Measurements from ENCODE around the gene VLDLR. TPM values are rescaled to one million over a fixed set of nuclear protein-coding genes. Genes with fewer than 3 reads are reported as not detected.

VLDLR gene
- polyA plus RNA-seq, 1 donor (not counting 4 experiments of a cell fraction or from before 2014, with no cell fraction given): 7.0 TPM

- H3K9ac ChIP-seq (ENCODE audit: control insufficient read depth, extremely low read depth, insufficient read depth, low read length): no peak overlapping the region
- FAIRE-seq (no peak), DNase-seq (ENCODE audit: low read depth, low spot score) (no peak)
- H3K27ac ChIP-seq (ENCODE audit: control insufficient read depth, insufficient read depth, low read length): no peak overlapping the region
- dilution Hi-C loops (cut with MboI; ENCODE audit: extremely low pct_ligation_motif_present, low sequenced_read_pairs): no loop called here
- no peaks in the 10 kb centered on the region for H3K4me1 ChIP-seq (ENCODE audit: control insufficient read depth, extremely low read depth, insufficient read depth, low read length)
- H2AFZ ChIP-seq (ENCODE audit: control insufficient read depth, low read length): no peak overlapping the region
- peaks cover 6% of the 10 kb centered on the region for H3K9me3 ChIP-seq (ENCODE audit: control insufficient read depth, low read depth, low read length)
- TF ChIP-seq EZH2 (IDR thresholded peaks at IDR 0.05; ENCODE audit: low read length): no peak
- TF ChIP-seq, protein P1, sequence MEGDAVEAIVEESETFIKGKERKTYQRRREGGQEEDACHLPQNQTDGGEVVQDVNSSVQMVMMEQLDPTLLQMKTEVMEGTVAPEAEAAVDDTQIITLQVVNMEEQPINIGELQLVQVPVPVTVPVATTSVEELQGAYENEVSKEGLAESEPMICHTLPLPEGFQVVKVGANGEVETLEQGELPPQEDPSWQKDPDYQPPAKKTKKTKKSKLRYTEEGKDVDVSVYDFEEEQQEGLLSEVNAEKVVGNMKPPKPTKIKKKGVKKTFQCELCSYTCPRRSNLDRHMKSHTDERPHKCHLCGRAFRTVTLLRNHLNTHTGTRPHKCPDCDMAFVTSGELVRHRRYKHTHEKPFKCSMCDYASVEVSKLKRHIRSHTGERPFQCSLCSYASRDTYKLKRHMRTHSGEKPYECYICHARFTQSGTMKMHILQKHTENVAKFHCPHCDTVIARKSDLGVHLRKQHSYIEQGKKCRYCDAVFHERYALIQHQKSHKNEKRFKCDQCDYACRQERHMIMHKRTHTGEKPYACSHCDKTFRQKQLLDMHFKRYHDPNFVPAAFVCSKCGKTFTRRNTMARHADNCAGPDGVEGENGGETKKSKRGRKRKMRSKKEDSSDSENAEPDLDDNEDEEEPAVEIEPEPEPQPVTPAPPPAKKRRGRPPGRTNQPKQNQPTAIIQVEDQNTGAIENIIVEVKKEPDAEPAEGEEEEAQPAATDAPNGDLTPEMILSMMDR (optimal IDR thresholded peaks at IDR 0.05 in 1 of 3, IDR thresholded peaks at IDR 0.05 in 1 of 3, conservative IDR thresholded peaks at IDR 0.05 in 1 of 3; ENCODE audit: extremely low read depth in 1 of 3, insufficient read depth in 2 of 3, low read length in 3 of 3): no peak
- peaks cover 7% of the 10 kb centered on the region for H3K27me3 ChIP-seq (ENCODE audit: control insufficient read depth, extremely low read depth, insufficient read depth, low read length)
- no peaks in the 10 kb centered on the region for H3K79me2 ChIP-seq (ENCODE audit: control insufficient read depth, insufficient read depth, low read length)
- H3K4me3 ChIP-seq (ENCODE audit: control insufficient read depth in 2 of 3, extremely low read depth in 1 of 3, insufficient read depth in 2 of 3, low read depth in 1 of 3, low read length in 3 of 3): no peak overlapping the region
- H3K9me1 ChIP-seq (ENCODE audit: control insufficient read depth, extremely low read depth, insufficient read depth, low read length): no peaks in the 10 kb centered on the region
- H3K36me3 ChIP-seq (ENCODE audit: control insufficient read depth in 2 of 2, extremely low read depth in 1 of 2, insufficient read depth in 2 of 2, low read length in 2 of 2): no peaks in the 10 kb centered on the region
- H4K20me1 ChIP-seq (ENCODE audit: control insufficient read depth, extremely low read depth, insufficient read depth, low read length): no peaks in the 10 kb centered on the region
- no peak overlapping the region for H3K4me2 ChIP-seq (ENCODE audit: control insufficient read depth, extremely low read depth, insufficient read depth, low read depth, low read length)
Observed at GRCh38 chr9:2595973-2596372, 25.6 kb upstream of the VLDLR start.

- no peaks in the 10 kb centered on the region for H3K36me3 ChIP-seq (ENCODE audit: control insufficient read depth in 2 of 2, extremely low read depth in 1 of 2, insufficient read depth in 2 of 2, low read length in 2 of 2)
- H3K4me3 ChIP-seq (ENCODE audit: control insufficient read depth in 2 of 3, extremely low read depth in 1 of 3, insufficient read depth in 2 of 3, low read depth in 1 of 3, low read length in 3 of 3): no peak overlapping the region
- peaks cover 7% of the 10 kb centered on the region for H3K27me3 ChIP-seq (ENCODE audit: control insufficient read depth, extremely low read depth, insufficient read depth, low read length)
- H3K4me1 ChIP-seq (ENCODE audit: control insufficient read depth, extremely low read depth, insufficient read depth, low read length): no peaks in the 10 kb centered on the region
- no peak overlapping the region for H3K4me2 ChIP-seq (ENCODE audit: control insufficient read depth, extremely low read depth, insufficient read depth, low read depth, low read length)
- FAIRE-seq (no peak), DNase-seq (ENCODE audit: low read depth, low spot score) (no peak)
- no peak for TF ChIP-seq EZH2 (IDR thresholded peaks at IDR 0.05; ENCODE audit: low read length)
- peaks cover 2% of the 10 kb centered on the region for H3K9me3 ChIP-seq (ENCODE audit: control insufficient read depth, low read depth, low read length)
- no peak overlapping the region for H3K27ac ChIP-seq (ENCODE audit: control insufficient read depth, insufficient read depth, low read length)
- no peak overlapping the region for H3K9ac ChIP-seq (ENCODE audit: control insufficient read depth, extremely low read depth, insufficient read depth, low read length)
- no peaks in the 10 kb centered on the region for H3K79me2 ChIP-seq (ENCODE audit: control insufficient read depth, insufficient read depth, low read length)
- dilution Hi-C loops (cut with MboI; ENCODE audit: extremely low pct_ligation_motif_present, low sequenced_read_pairs): no loop called here
- no peaks in the 10 kb centered on the region for H3K9me1 ChIP-seq (ENCODE audit: control insufficient read depth, extremely low read depth, insufficient read depth, low read length)
- no peaks in the 10 kb centered on the region for H4K20me1 ChIP-seq (ENCODE audit: control insufficient read depth, extremely low read depth, insufficient read depth, low read length)
- no peak overlapping the region for H2AFZ ChIP-seq (ENCODE audit: control insufficient read depth, low read length)
Observed at GRCh38 chr9:2597483-2597882, 24.1 kb upstream of the VLDLR start.

DNA sequence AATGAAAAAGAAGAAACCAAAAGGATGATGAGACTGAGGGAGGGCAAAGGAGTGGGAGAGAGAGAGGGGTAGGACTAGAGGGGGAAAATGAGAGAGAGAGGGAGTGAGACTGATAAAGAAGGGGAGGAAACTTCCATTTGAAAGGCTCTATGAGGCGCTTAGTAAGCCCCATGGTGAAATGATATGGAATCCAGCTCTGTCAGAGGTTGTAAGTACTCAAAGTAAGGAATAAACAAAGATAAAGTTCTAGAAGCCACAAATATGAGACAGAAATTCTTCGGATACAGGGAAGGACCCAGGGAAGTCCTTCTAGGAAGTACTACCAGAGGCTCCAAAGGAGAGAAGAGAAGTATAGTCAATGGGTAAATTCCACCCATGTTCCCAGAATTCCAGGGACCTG is 21.7 kb upstream of the VLDLR start:
- H3K9me1 ChIP-seq (ENCODE audit: control insufficient read depth, extremely low read depth, insufficient read depth, low read length): no peaks in the 10 kb centered on the region
- H4K20me1 ChIP-seq (ENCODE audit: control insufficient read depth, extremely low read depth, insufficient read depth, low read length): no peaks in the 10 kb centered on the region
- H3K27me3 ChIP-seq (ENCODE audit: control insufficient read depth, extremely low read depth, insufficient read depth, low read length): peaks cover 7% of the 10 kb centered on the region
- H3K36me3 ChIP-seq (ENCODE audit: control insufficient read depth in 2 of 2, extremely low read depth in 1 of 2, insufficient read depth in 2 of 2, low read length in 2 of 2): no peaks in the 10 kb centered on the region
- dilution Hi-C loops (cut with MboI; ENCODE audit: extremely low pct_ligation_motif_present, low sequenced_read_pairs): no loop called here
- H3K27ac ChIP-seq (ENCODE audit: control insufficient read depth, insufficient read depth, low read length): no peak overlapping the region
- H3K4me3 ChIP-seq (ENCODE audit: control insufficient read depth in 2 of 3, extremely low read depth in 1 of 3, insufficient read depth in 2 of 3, low read depth in 1 of 3, low read length in 3 of 3): no peak overlapping the region
- DNase-seq (ENCODE audit: low read depth, low spot score) (no peak), FAIRE-seq (no peak)
- no peaks in the 10 kb centered on the region for H3K4me1 ChIP-seq (ENCODE audit: control insufficient read depth, extremely low read depth, insufficient read depth, low read length)
- no peak for TF ChIP-seq EZH2 (IDR thresholded peaks at IDR 0.05; ENCODE audit: low read length)
- TF ChIP-seq, protein P1 (optimal IDR thresholded peaks at IDR 0.05 in 1 of 3, IDR thresholded peaks at IDR 0.05 in 1 of 3, conservative IDR thresholded peaks at IDR 0.05 in 1 of 3; ENCODE audit: extremely low read depth in 1 of 3, insufficient read depth in 2 of 3, low read length in 3 of 3): no peak
- H3K9ac ChIP-seq (ENCODE audit: control insufficient read depth, extremely low read depth, insufficient read depth, low read length): no peak overlapping the region
- H3K9me3 ChIP-seq (ENCODE audit: control insufficient read depth, low read depth, low read length): no peaks in the 10 kb centered on the region
- no peaks in the 10 kb centered on the region for H3K79me2 ChIP-seq (ENCODE audit: control insufficient read depth, insufficient read depth, low read length)
- no peak overlapping the region for H3K4me2 ChIP-seq (ENCODE audit: control insufficient read depth, extremely low read depth, insufficient read depth, low read depth, low read length)
- no peak overlapping the region for H2AFZ ChIP-seq (ENCODE audit: control insufficient read depth, low read length)

All from keratinocyte (primary cell).